Heart left ventricle (tissue), 13 donors: ENCODE data around the gene TENM3.

Source experiments
- CTCF ChIP-seq, 12 donors: fragments of 200-600 bp; sonication (generic) in 4 of 12; IDR thresholded peaks; one replicate each; pipeline versions ENCODE4 v1.5.0 to v1.8.0; 2018 to 2022; ENCODE audit warnings: antibody characterized with exemption in 12 of 12, mild to moderate bottlenecking in 5 of 12
- POLR2A ChIP-seq, 2 donors: fragments of 450-650 bp; IDR thresholded peaks; one replicate each; pipeline ENCODE4 v1.6.1; 2017; ENCODE audit warnings: antibody characterized with exemption in 2 of 2, mild to moderate bottlenecking in 2 of 2, moderate library complexity in 2 of 2
- donor health status: ischemic (EF 13 %, LVEDD 7.1; RV severe dilation, severe dysfunction).
- donor health status: DM: no; HTN: yes; CAD: no.
- donor health status: DM: no; HTN: no; CAD: no.
- donor health status: ischemic (EF 25% LVEDD 6.9; RV normal size, moderate dysfunction).
- donor health status: ischemic (EF 25% LVEDD 5.7; RV mildly dilated, moderate dysfunction).
- donor health status: ischemic (EF 35%, LVEDD 5.7; RV mildly dilated, moderate dysfunction).
- donor health status: nonischemic (EF 11% LVEDD 7.7; RV severe dilation, severe dysfunction).
- donor health status: DM: yes; HTN: yes; CAD: no.
- donor health status: PGD.
- donor health status: ischemic (EF 29% LVEDD 5.4; RV normal size, mild dysfunction).
- donor health status: nonischemic (EF 23%, LVEDD 6.1; RV moderate dilation, normal function).

GRCh38 chr4:182764137-182764536 is 520.9 kb downstream of the TENM3 start:
- TF ChIP-seq CTCF (IDR thresholded peaks at IDR 0.05) (no peak), POLR2A (IDR thresholded peaks at IDR 0.05) (no peak)
